ENCODE measurements around the gene LCE3E.

DNA sequence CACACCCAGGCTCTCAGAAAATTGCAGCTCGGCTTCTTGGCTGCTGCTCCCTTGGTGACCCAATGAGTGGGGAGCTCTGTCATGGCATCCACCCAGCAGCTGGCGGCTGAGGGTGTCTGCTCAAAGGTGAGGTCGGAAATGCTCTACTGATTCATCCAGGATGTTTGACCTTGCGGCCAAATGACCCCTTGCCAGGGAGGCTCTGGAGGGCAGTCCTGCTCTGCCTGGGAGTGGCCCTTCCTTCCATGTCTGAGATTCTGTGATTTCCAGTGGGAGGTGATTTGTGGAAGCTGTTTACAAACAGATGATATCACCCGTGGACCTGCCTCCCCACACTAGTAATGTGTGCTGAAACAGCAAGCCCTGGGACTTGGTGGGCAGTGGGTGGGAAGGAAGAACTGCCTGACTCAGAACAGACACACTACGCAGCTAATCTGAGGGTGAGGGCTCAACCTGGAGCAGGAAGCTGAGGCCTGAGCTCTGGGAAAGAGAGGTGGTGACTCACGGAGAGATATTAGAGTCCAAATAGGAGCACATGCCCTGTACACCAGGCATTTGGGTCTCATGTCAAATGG is 49.3 kb downstream of the LCE3E start:
- TF ChIP-seq EZH2 (IDR thresholded peaks at IDR 0.05; ENCODE audit: borderline replicate concordance, low read depth, low read length, severe bottlenecking): no peak
- TF ChIP-seq, protein P1, sequence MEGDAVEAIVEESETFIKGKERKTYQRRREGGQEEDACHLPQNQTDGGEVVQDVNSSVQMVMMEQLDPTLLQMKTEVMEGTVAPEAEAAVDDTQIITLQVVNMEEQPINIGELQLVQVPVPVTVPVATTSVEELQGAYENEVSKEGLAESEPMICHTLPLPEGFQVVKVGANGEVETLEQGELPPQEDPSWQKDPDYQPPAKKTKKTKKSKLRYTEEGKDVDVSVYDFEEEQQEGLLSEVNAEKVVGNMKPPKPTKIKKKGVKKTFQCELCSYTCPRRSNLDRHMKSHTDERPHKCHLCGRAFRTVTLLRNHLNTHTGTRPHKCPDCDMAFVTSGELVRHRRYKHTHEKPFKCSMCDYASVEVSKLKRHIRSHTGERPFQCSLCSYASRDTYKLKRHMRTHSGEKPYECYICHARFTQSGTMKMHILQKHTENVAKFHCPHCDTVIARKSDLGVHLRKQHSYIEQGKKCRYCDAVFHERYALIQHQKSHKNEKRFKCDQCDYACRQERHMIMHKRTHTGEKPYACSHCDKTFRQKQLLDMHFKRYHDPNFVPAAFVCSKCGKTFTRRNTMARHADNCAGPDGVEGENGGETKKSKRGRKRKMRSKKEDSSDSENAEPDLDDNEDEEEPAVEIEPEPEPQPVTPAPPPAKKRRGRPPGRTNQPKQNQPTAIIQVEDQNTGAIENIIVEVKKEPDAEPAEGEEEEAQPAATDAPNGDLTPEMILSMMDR (IDR thresholded peaks at IDR 0.05; ENCODE audit: extremely low read depth in 1 of 2, insufficient read depth in 1 of 2, low read depth in 1 of 2, low read length in 2 of 2): no peak
- TF ChIP-seq, protein P2, sequence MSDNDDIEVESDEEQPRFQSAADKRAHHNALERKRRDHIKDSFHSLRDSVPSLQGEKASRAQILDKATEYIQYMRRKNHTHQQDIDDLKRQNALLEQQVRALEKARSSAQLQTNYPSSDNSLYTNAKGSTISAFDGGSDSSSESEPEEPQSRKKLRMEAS (IDR thresholded peaks at IDR 0.05; ENCODE audit: insufficient read depth, insufficient read length): no peak
- TF ChIP-seq POLR2A (IDR thresholded peaks at IDR 0.05; ENCODE audit: low read depth, low read length): no peak
- TF ChIP-seq FOS (IDR thresholded peaks at IDR 0.05; ENCODE audit: borderline replicate concordance, insufficient read depth, low read length): peak; percentile 72
- TF ChIP-seq JUN (IDR thresholded peaks at IDR 0.05; ENCODE audit: borderline replicate concordance, insufficient read depth, insufficient read length, low read depth): no peak
- no peak for TF ChIP-seq MYC (IDR thresholded peaks at IDR 0.05; ENCODE audit: low read depth, low read length)

Data from endothelial cell of umbilical vein (primary cell).